ENCODE results near the gene BAIAP2L2.
"Not testable (repeated sequence)": the region's sequence is repeated elsewhere in the genome, so short reads cannot be mapped to it uniquely, and the experiment has no call there.

The BAIAP2L2 gene

GRCh38 chr22:38080474-38080849 lies 30.0 kb downstream of the BAIAP2L2 start:
- DNase-seq, result no peak

- no peak for DNase-seq
Measured at GRCh38 chr22:38079804-38080203, 30.7 kb downstream of the BAIAP2L2 start.

- not testable (repeated sequence) for DNase-seq
Measured at GRCh38 chr22:38079208-38079607, 31.3 kb downstream of the BAIAP2L2 start.

GRCh38 chr22:38078046-38078840 lies 32.2 kb downstream of the BAIAP2L2 start:
- DNase-seq, result no peak

- no peak for DNase-seq
Measured at GRCh38 chr22:38077595-38077994, 32.9 kb downstream of the BAIAP2L2 start.

GRCh38 chr22:38077096-38077495 lies 33.4 kb downstream of the BAIAP2L2 start:
- DNase-seq, result no peak

GRCh38 chr22:38075961-38076360 lies 34.5 kb downstream of the BAIAP2L2 start:
- no peak for DNase-seq

GRCh38 chr22:38075105-38075825 lies 35.2 kb downstream of the BAIAP2L2 start:
- DNase-seq, result no peak

- DNase-seq, result no peak
Measured at GRCh38 chr22:38074181-38075104, 36.0 kb downstream of the BAIAP2L2 start.

GRCh38 chr22:38073150-38074130 lies 37.0 kb downstream of the BAIAP2L2 start:
- no peak for DNase-seq

- DNase-seq, result no peak
Measured at GRCh38 chr22:38072322-38073149, 37.9 kb downstream of the BAIAP2L2 start.

GRCh38 chr22:38071421-38072321 lies 38.8 kb downstream of the BAIAP2L2 start:
- no peak for DNase-seq

GRCh38 chr22:38070250-38070921 lies 40.1 kb downstream of the BAIAP2L2 start:
- no peak for DNase-seq

- no peak for DNase-seq
Measured at GRCh38 chr22:38069372-38070249, 40.9 kb downstream of the BAIAP2L2 start.

- DNase-seq, result no peak
Measured at GRCh38 chr22:38068641-38069371, 41.7 kb downstream of the BAIAP2L2 start.

GRCh38 chr22:38067761-38068360 lies 42.6 kb downstream of the BAIAP2L2 start:
- no peak for DNase-seq

GRCh38 chr22:38067028-38067415 lies 43.5 kb downstream of the BAIAP2L2 start:
- DNase-seq, result no peak

All from COR-L47 (cell line).